LNCAP (cell line): ENCODE results near the gene MEF2C.

Experiments used
- CTCF ChIP-seq: fragments of 450-650 bp; IDR thresholded peaks from 2 replicates; pipeline ENCODE4 v1.5.1; 2017; ENCODE audit warnings: mild to moderate bottlenecking

Gene MEF2C

GRCh38 chr5:88845081-88845697 is 37.8 kb downstream of the MEF2C start:
- TF ChIP-seq CTCF = no peak

GRCh38 chr5:88842784-88843183 is 40.2 kb downstream of the MEF2C start:
- TF ChIP-seq CTCF = no peak

- TF ChIP-seq CTCF = no peak
Observed at GRCh38 chr5:88841212-88841611, 41.8 kb downstream of the MEF2C start.

- TF ChIP-seq CTCF = no peak
Observed at GRCh38 chr5:88840495-88840894, 42.5 kb downstream of the MEF2C start.

- TF ChIP-seq CTCF = no peak
Observed at GRCh38 chr5:88839238-88839637, 43.7 kb downstream of the MEF2C start.

- no peak for TF ChIP-seq CTCF
Observed at GRCh38 chr5:88838500-88838899, 44.5 kb downstream of the MEF2C start.

GRCh38 chr5:88837817-88838216 is 45.2 kb downstream of the MEF2C start:
- TF ChIP-seq CTCF = no peak

- TF ChIP-seq CTCF = no peak
Observed at GRCh38 chr5:88837222-88837621, 45.8 kb downstream of the MEF2C start.
